ENCODE data around the gene GABRB2. TPM values are rescaled to one million over a fixed set of nuclear protein-coding genes. Genes with fewer than 3 reads are reported as not detected.
A peak's percentile ranks its signal among the peaks of the same experiment; 100 is the strongest.
"Not testable (repeated sequence)": the region's sequence is repeated elsewhere in the genome, so short reads cannot be mapped to it uniquely, and the experiment has no call there.

The GABRB2 gene
- total and polyA plus RNA-seq, 12 donors: under 0.01 to 0.42 (median 0.18) TPM; not detected in 2

GRCh38 chr5:161302559-161302958, 244.0 kb downstream of the GABRB2 start:
- 29 to 30% methylated on average over 1 of the region's 1 CpG for WGBS, 2 donors

GRCh38 chr5:161301586-161301985, 244.9 kb downstream of the GABRB2 start:
- no peaks in the 10 kb centered on the region for H3K36me3 ChIP-seq
- intact Hi-C loops (cut with DNase I): no loop called here
- H3K27ac ChIP-seq: no peak overlapping the region
- no peaks in the 10 kb centered on the region for H3K27me3 ChIP-seq
- no peak overlapping the region for H3K4me3 ChIP-seq
- no peak for TF ChIP-seq CTCF (IDR thresholded peaks at IDR 0.05)
- peaks cover 0 to 6% (median 0%) of the 10 kb centered on the region in 9 donors for H3K4me1 ChIP-seq
- ATAC-seq: no peak
- WGBS, 2 donors: 73 to 74% methylated on average over 2 of the region's 2 CpGs
- peaks cover 0 to 9% (median 0%) of the 10 kb centered on the region in 11 donors for H3K9me3 ChIP-seq
- no peak for DNase-seq

More at GRCh38 chr5:161302559-161302958, 244.0 kb downstream of the GABRB2 start:
- ATAC-seq: peak in 1 of 8 donors; percentile 15
- Histone ChIP-seq H3K9me3 (peaks cover 0 to 1% (median 0%) of the 10 kb centered on the region in 11 donors), H3K36me3 (no peaks in the 10 kb centered on the region), H3K27ac (no peak overlapping the region), H3K4me1 (peaks cover 0 to 6% (median 0%) of the 10 kb centered on the region in 9 donors), H3K27me3 (no peaks in the 10 kb centered on the region), H3K4me3 (no peak overlapping the region)
- TF ChIP-seq CTCF (IDR thresholded peaks at IDR 0.05): no peak
- DNase-seq: no peak
- intact Hi-C loops (cut with DNase I): no loop called here

GRCh38 chr5:161299053-161299452, 247.5 kb downstream of the GABRB2 start:
- DNase-seq (no peak), ATAC-seq (no peak)
- no peak for TF ChIP-seq CTCF (IDR thresholded peaks at IDR 0.05)
- 83 to 90% methylated on average over 3 of the region's 3 CpGs for WGBS, 2 donors
- intact Hi-C loops (cut with DNase I): no loop called here
- peaks cover 0 to 6% (median 0%) of the 10 kb centered on the region in 9 donors for H3K4me1 ChIP-seq
- no peak overlapping the region for H3K27ac ChIP-seq
- H3K9me3 ChIP-seq: peaks cover 0 to 10% (median 0%) of the 10 kb centered on the region in 11 donors
- H3K36me3 ChIP-seq: no peaks in the 10 kb centered on the region
- no peak overlapping the region for H3K4me3 ChIP-seq
- H3K27me3 ChIP-seq: no peaks in the 10 kb centered on the region

GRCh38 chr5:161297388-161297787, 249.1 kb downstream of the GABRB2 start:
- ATAC-seq; H3K36me3 ChIP-seq; DNase-seq; intact Hi-C loops (cut with DNase I); H3K4me1 ChIP-seq; H3K9me3 ChIP-seq; H3K27me3 ChIP-seq; H3K4me3 ChIP-seq; H3K27ac ChIP-seq: not testable (repeated sequence)
- 87 to 91% methylated on average over 2 of the region's 2 CpGs for WGBS, 2 donors

GRCh38 chr5:161295721-161296250, 250.7 kb downstream of the GABRB2 start:
- DNase-seq (no peak), ATAC-seq (no peak)
- H3K9me3 ChIP-seq: peaks cover 0 to 10% (median 0%) of the 10 kb centered on the region in 11 donors
- no peak for TF ChIP-seq CTCF (IDR thresholded peaks at IDR 0.05)
- intact Hi-C loops (cut with DNase I): no loop called here
- H3K36me3 ChIP-seq: no peaks in the 10 kb centered on the region
- H3K27me3 ChIP-seq: no peaks in the 10 kb centered on the region
- H3K4me1 ChIP-seq: no peaks in the 10 kb centered on the region
- no peak overlapping the region for H3K4me3 ChIP-seq
- no peak overlapping the region for H3K27ac ChIP-seq

All from heart right ventricle (tissue), 16 donors.